Measurements from ENCODE around the gene UQCR10. TPM values are rescaled to one million over a fixed set of nuclear protein-coding genes. Genes with fewer than 3 reads are reported as not detected.

Gene UQCR10
- total RNA-seq, 2 donors from 2014 or later = 171 to 217 TPM

- no peaks in the 10 kb centered on the region for H3K27me3 ChIP-seq
- H3K9ac ChIP-seq (ENCODE audit: low read depth in 2 of 2, low read length in 2 of 2) = no peak overlapping the region
- no peaks in the 10 kb centered on the region for H3K36me3 ChIP-seq
- no peak overlapping the region for H3K27ac ChIP-seq
- no peak for TF ChIP-seq CTCF (IDR thresholded peaks at IDR 0.05)
- H3K4me3 ChIP-seq = no peak overlapping the region
- H3K9me3 ChIP-seq = no peaks in the 10 kb centered on the region
- DNase-seq = no peak
- peaks cover 6% of the 10 kb centered on the region for H3K4me1 ChIP-seq
- intact Hi-C loops (cut with DNase I) = loop anchor here (10.0 kb wide), 1 partner anchor 191 kb away; no protein-coding TSS in a partner anchor
These were observed 46.8 kb downstream of the UQCR10 start for GRCh38 chr22:29814003-29814402.

GRCh38 chr22:29815580-29815979, 48.4 kb downstream of the UQCR10 start:
- no peak for DNase-seq
- Histone ChIP-seq H3K4me1 (peaks cover 6% of the 10 kb centered on the region), H3K9me3 (no peaks in the 10 kb centered on the region), H3K36me3 (peaks cover 6% of the 10 kb centered on the region), H3K27me3 (no peaks in the 10 kb centered on the region), H3K27ac (no peak overlapping the region), H3K4me3 (no peak overlapping the region), H3K9ac (ENCODE audit: low read depth in 2 of 2, low read length in 2 of 2) (no peak overlapping the region)
- no peak for TF ChIP-seq CTCF (IDR thresholded peaks at IDR 0.05)
- intact Hi-C loops (cut with DNase I) = loop anchor here (10.0 kb wide), 1 partner anchor 189 kb away; no protein-coding TSS in a partner anchor

GRCh38 chr22:29816128-29816527, 49.0 kb downstream of the UQCR10 start:
- H3K36me3 ChIP-seq = peaks cover 6% of the 10 kb centered on the region
- no peaks in the 10 kb centered on the region for H3K9me3 ChIP-seq
- peaks cover 2% of the 10 kb centered on the region for H3K4me1 ChIP-seq
- H3K9ac ChIP-seq (ENCODE audit: low read depth in 2 of 2, low read length in 2 of 2) = no peak overlapping the region
- H3K27ac ChIP-seq = no peak overlapping the region
- DNase-seq = no peak
- intact Hi-C loops (cut with DNase I) = loop anchor here (10.0 kb wide), 1 partner anchor 189 kb away; no protein-coding TSS in a partner anchor
- no peaks in the 10 kb centered on the region for H3K27me3 ChIP-seq
- no peak overlapping the region for H3K4me3 ChIP-seq
- TF ChIP-seq CTCF (IDR thresholded peaks at IDR 0.05) = no peak

GRCh38 chr22:29816539-29816938, 49.4 kb downstream of the UQCR10 start:
- Histone ChIP-seq H3K27me3 (no peaks in the 10 kb centered on the region), H3K4me1 (no peaks in the 10 kb centered on the region), H3K9ac (ENCODE audit: low read depth in 2 of 2, low read length in 2 of 2) (no peak overlapping the region), H3K9me3 (no peaks in the 10 kb centered on the region), H3K4me3 (no peak overlapping the region), H3K27ac (no peak overlapping the region), H3K36me3 (peaks cover 6% of the 10 kb centered on the region)
- TF ChIP-seq CTCF (IDR thresholded peaks at IDR 0.05) = no peak
- DNase-seq = no peak
- intact Hi-C loops (cut with DNase I) = loop anchor here (10.0 kb wide), 1 partner anchor 188 kb away; no protein-coding TSS in a partner anchor

- DNase-seq = no peak
- Histone ChIP-seq H3K27ac (no peak overlapping the region), H3K27me3 (no peaks in the 10 kb centered on the region), H3K9ac (ENCODE audit: low read depth in 2 of 2, low read length in 2 of 2) (no peak overlapping the region), H3K4me3 (no peak overlapping the region), H3K36me3 (peaks cover 6% of the 10 kb centered on the region), H3K9me3 (no peaks in the 10 kb centered on the region), H3K4me1 (no peaks in the 10 kb centered on the region)
- intact Hi-C loops (cut with DNase I) = loop anchor here (10.0 kb wide), 1 partner anchor 188 kb away; no protein-coding TSS in a partner anchor
- TF ChIP-seq CTCF (IDR thresholded peaks at IDR 0.05) = no peak
These were observed 49.8 kb downstream of the UQCR10 start for GRCh38 chr22:29816980-29817379.
